Measurements from ENCODE around the gene PCDHGA3.

DNA sequence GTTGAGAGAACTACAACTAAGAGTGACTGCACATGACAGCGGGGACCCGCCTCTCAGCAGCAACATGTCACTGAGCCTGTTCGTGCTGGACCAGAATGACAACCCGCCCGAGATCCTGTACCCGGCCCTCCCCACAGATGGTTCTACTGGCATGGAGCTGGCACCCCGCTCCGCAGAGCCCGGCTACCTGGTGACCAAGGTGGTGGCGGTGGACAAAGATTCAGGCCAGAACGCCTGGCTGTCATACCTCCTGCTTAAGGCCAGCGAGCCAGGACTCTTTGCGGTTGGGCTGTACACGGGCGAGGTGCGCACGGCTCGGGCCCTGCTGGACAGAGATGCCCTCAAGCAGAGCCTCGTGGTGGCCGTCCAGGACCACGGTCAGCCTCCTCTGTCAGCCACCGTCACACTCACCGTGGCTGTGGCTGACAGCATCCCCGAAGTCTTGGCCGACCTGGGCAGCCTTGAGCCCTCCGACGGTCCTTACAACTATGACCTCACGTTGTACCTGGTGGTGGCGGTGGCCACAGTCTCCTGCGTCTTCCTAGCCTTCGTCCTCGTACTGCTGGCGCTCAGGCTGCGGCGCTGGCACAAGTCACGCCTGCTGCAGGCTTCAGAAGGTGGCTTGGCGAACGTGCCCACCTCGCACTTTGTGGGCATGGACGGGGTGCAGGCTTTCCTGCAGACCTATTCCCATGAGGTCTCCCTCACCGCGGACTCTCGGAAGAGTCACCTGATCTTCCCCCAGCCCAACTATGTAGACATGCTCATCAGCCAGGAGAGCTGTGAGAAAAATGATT lies 41.0 kb downstream of the PCDHGA3 start:
- TF ChIP-seq POLR2AphosphoS5 (IDR thresholded peaks at IDR 0.05; ENCODE audit: low read depth, low read length) = no peak
- TF ChIP-seq FOXP2 (optimal IDR thresholded peaks at IDR 0.05; ENCODE audit: borderline replicate concordance, extremely low read depth, extremely low read length, insufficient read depth) = no peak
- TF ChIP-seq TAF1 (IDR thresholded peaks at IDR 0.05; ENCODE audit: borderline replicate concordance, insufficient read depth, low read length) = no peak
- TF ChIP-seq, protein P1, sequence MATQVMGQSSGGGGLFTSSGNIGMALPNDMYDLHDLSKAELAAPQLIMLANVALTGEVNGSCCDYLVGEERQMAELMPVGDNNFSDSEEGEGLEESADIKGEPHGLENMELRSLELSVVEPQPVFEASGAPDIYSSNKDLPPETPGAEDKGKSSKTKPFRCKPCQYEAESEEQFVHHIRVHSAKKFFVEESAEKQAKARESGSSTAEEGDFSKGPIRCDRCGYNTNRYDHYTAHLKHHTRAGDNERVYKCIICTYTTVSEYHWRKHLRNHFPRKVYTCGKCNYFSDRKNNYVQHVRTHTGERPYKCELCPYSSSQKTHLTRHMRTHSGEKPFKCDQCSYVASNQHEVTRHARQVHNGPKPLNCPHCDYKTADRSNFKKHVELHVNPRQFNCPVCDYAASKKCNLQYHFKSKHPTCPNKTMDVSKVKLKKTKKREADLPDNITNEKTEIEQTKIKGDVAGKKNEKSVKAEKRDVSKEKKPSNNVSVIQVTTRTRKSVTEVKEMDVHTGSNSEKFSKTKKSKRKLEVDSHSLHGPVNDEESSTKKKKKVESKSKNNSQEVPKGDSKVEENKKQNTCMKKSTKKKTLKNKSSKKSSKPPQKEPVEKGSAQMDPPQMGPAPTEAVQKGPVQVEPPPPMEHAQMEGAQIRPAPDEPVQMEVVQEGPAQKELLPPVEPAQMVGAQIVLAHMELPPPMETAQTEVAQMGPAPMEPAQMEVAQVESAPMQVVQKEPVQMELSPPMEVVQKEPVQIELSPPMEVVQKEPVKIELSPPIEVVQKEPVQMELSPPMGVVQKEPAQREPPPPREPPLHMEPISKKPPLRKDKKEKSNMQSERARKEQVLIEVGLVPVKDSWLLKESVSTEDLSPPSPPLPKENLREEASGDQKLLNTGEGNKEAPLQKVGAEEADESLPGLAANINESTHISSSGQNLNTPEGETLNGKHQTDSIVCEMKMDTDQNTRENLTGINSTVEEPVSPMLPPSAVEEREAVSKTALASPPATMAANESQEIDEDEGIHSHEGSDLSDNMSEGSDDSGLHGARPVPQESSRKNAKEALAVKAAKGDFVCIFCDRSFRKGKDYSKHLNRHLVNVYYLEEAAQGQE (IDR thresholded peaks at IDR 0.05; ENCODE audit: insufficient read depth in 1 of 2, low read depth in 2 of 2, low read length in 2 of 2) = no peak
